Activated T-helper 17 cell treated with anti-CD3 and anti-CD28 coated beads, Interleukin-2, amount 50 U/mL, for 72 hours (primary cell): ENCODE results near the gene CCDC70. TPM values are rescaled to one million over a fixed set of nuclear protein-coding genes. Genes with fewer than 3 reads are reported as not detected.
"Not testable (repeated sequence)": the region's sequence is repeated elsewhere in the genome, so short reads cannot be mapped to it uniquely, and the experiment has no call there.

Experiments used
- ATAC-seq: fragments of 150-1000 bp; cut with Tn5 transposase; replicated peaks from 2 replicates; pipeline ENCODE4 v1.10.0; 2021; ENCODE audit warnings: mild to moderate bottlenecking, moderate library complexity
- H3K27ac Mint-ChIP-seq: one replicate; pipeline ENCODE4 v1.8.0; 2022; ENCODE audit warnings: mixed read lengths
- H3K27me3 Mint-ChIP-seq: one replicate; pipeline ENCODE4 v1.8.0; 2022; ENCODE audit warnings: mixed read lengths
- H3K36me3 Mint-ChIP-seq: one replicate; pipeline ENCODE4 v1.8.0; 2022; ENCODE audit warnings: low read depth, mild to moderate bottlenecking, mixed read lengths
- H3K4me1 Mint-ChIP-seq: one replicate; pipeline ENCODE4 v1.8.0; 2022; ENCODE audit warnings: mixed read lengths
- H3K4me3 Mint-ChIP-seq: one replicate; pipeline ENCODE4 v1.8.0; 2022; ENCODE audit warnings: mild to moderate bottlenecking, mixed read lengths
- H3K9me3 Mint-ChIP-seq: one replicate; pipeline ENCODE4 v1.8.0; 2022; ENCODE audit warnings: mixed read lengths
- total RNA-seq, 2 donors: library from RNA; stranded (reverse); gene quantifications; one replicate each; pipeline ENCODE4 v1.2.3, GENCODE V29; 2022

CCDC70 gene
- total RNA-seq, 2 donors from 2014 or later, result 0.24 to 0.43 TPM

GRCh38 chr13:51823863-51824262 is 37.9 kb upstream of the CCDC70 start:
- H3K4me3 Mint-ChIP-seq, result peak overlapping the region; percentile 76
- ATAC-seq, result no peak
- H3K4me1 Mint-ChIP-seq, result peaks cover 68% of the 10 kb centered on the region
- no peaks in the 10 kb centered on the region for H3K36me3 Mint-ChIP-seq
- peak overlapping the region; percentile 78 for H3K27ac Mint-ChIP-seq
- no peaks in the 10 kb centered on the region for H3K9me3 Mint-ChIP-seq
- no peaks in the 10 kb centered on the region for H3K27me3 Mint-ChIP-seq

- not testable (repeated sequence) for H3K36me3 Mint-ChIP-seq, H3K9me3 Mint-ChIP-seq, H3K27me3 Mint-ChIP-seq, ATAC-seq
- peak overlapping the region; percentile 78 for H3K27ac Mint-ChIP-seq
- peaks cover 60% of the 10 kb centered on the region for H3K4me1 Mint-ChIP-seq
- peak overlapping the region; percentile 76 for H3K4me3 Mint-ChIP-seq
Observed at GRCh38 chr13:51824712-51825111, 37.1 kb upstream of the CCDC70 start.

- Mint-ChIP-seq H3K27ac (peak overlapping the region; percentile 78), H3K27me3 (no peaks in the 10 kb centered on the region), H3K36me3 (no peaks in the 10 kb centered on the region), H3K9me3 (no peaks in the 10 kb centered on the region), H3K4me3 (peak overlapping the region; percentile 76), H3K4me1 (peaks cover 55% of the 10 kb centered on the region)
- peak; percentile 72 for ATAC-seq
Observed at GRCh38 chr13:51825165-51825592, 36.6 kb upstream of the CCDC70 start.

GRCh38 chr13:51825681-51826254 is 36.0 kb upstream of the CCDC70 start:
- Mint-ChIP-seq H3K4me3 (peak overlapping the region; percentile 76), H3K4me1 (peaks cover 49% of the 10 kb centered on the region), H3K36me3 (no peaks in the 10 kb centered on the region), H3K27ac (peak overlapping the region; percentile 78), H3K27me3 (no peaks in the 10 kb centered on the region), H3K9me3 (no peaks in the 10 kb centered on the region)
- no peak for ATAC-seq

- ATAC-seq, result no peak
Observed at GRCh38 chr13:51826606-51827005, 35.2 kb upstream of the CCDC70 start.

GRCh38 chr13:51827254-51827653 is 34.5 kb upstream of the CCDC70 start:
- Mint-ChIP-seq H3K4me1 (peaks cover 37% of the 10 kb centered on the region), H3K27me3 (no peaks in the 10 kb centered on the region), H3K27ac (peak overlapping the region; percentile 17), H3K9me3 (no peaks in the 10 kb centered on the region), H3K36me3 (no peaks in the 10 kb centered on the region), H3K4me3 (peak overlapping the region; percentile 76)
- no peak for ATAC-seq

More at GRCh38 chr13:51826606-51827005, 35.2 kb upstream of the CCDC70 start:
- H3K9me3 Mint-ChIP-seq, result no peaks in the 10 kb centered on the region
- peaks cover 41% of the 10 kb centered on the region for H3K4me1 Mint-ChIP-seq
- H3K27ac Mint-ChIP-seq, result peak overlapping the region; percentile 17
- H3K27me3 Mint-ChIP-seq, result no peaks in the 10 kb centered on the region
- peak overlapping the region; percentile 76 for H3K4me3 Mint-ChIP-seq
- H3K36me3 Mint-ChIP-seq, result no peaks in the 10 kb centered on the region

GRCh38 chr13:51828730-51829567 is 32.8 kb upstream of the CCDC70 start:
- H3K27me3 Mint-ChIP-seq, result no peaks in the 10 kb centered on the region
- no peaks in the 10 kb centered on the region for H3K36me3 Mint-ChIP-seq
- H3K27ac Mint-ChIP-seq, result no peak overlapping the region
- no peak overlapping the region for H3K4me3 Mint-ChIP-seq
- ATAC-seq, result no peak
- peaks cover 35% of the 10 kb centered on the region for H3K4me1 Mint-ChIP-seq
- no peaks in the 10 kb centered on the region for H3K9me3 Mint-ChIP-seq

- ATAC-seq, result no peak
- H3K27me3 Mint-ChIP-seq, result no peaks in the 10 kb centered on the region
- H3K9me3 Mint-ChIP-seq, result no peaks in the 10 kb centered on the region
- H3K4me3 Mint-ChIP-seq, result no peak overlapping the region
- no peaks in the 10 kb centered on the region for H3K36me3 Mint-ChIP-seq
- no peak overlapping the region for H3K27ac Mint-ChIP-seq
- peaks cover 30% of the 10 kb centered on the region for H3K4me1 Mint-ChIP-seq
Observed at GRCh38 chr13:51829568-51829899, 32.2 kb upstream of the CCDC70 start.

GRCh38 chr13:51831519-51831918 is 30.2 kb upstream of the CCDC70 start:
- Mint-ChIP-seq H3K27me3 (no peaks in the 10 kb centered on the region), H3K9me3 (no peaks in the 10 kb centered on the region), H3K27ac (no peak overlapping the region), H3K4me1 (peaks cover 21% of the 10 kb centered on the region), H3K4me3 (no peak overlapping the region), H3K36me3 (no peaks in the 10 kb centered on the region)
- no peak for ATAC-seq

GRCh38 chr13:51832471-51833152 is 29.2 kb upstream of the CCDC70 start:
- peak; percentile 98 for ATAC-seq
- no peak overlapping the region for H3K27ac Mint-ChIP-seq

GRCh38 chr13:51833980-51834379 is 27.8 kb upstream of the CCDC70 start:
- Mint-ChIP-seq H3K9me3 (no peaks in the 10 kb centered on the region), H3K27ac (no peak overlapping the region), H3K4me1 (peaks cover 24% of the 10 kb centered on the region), H3K4me3 (no peak overlapping the region), H3K36me3 (no peaks in the 10 kb centered on the region), H3K27me3 (no peaks in the 10 kb centered on the region)
- no peak for ATAC-seq

More at GRCh38 chr13:51832471-51833152, 29.2 kb upstream of the CCDC70 start:
- Mint-ChIP-seq H3K9me3 (no peaks in the 10 kb centered on the region), H3K27me3 (no peaks in the 10 kb centered on the region), H3K36me3 (no peaks in the 10 kb centered on the region), H3K4me3 (no peak overlapping the region), H3K4me1 (peaks cover 18% of the 10 kb centered on the region)

- no peaks in the 10 kb centered on the region for H3K27me3 Mint-ChIP-seq
- peaks cover 24% of the 10 kb centered on the region for H3K4me1 Mint-ChIP-seq
- H3K27ac Mint-ChIP-seq, result no peak overlapping the region
- ATAC-seq, result no peak
- no peaks in the 10 kb centered on the region for H3K9me3 Mint-ChIP-seq
- no peaks in the 10 kb centered on the region for H3K36me3 Mint-ChIP-seq
- no peak overlapping the region for H3K4me3 Mint-ChIP-seq
Observed at GRCh38 chr13:51834581-51835171, 27.1 kb upstream of the CCDC70 start.

- no peak for ATAC-seq
- Mint-ChIP-seq H3K4me3 (no peak overlapping the region), H3K9me3 (no peaks in the 10 kb centered on the region), H3K4me1 (peaks cover 24% of the 10 kb centered on the region), H3K36me3 (no peaks in the 10 kb centered on the region), H3K27ac (peak overlapping the region; percentile 25), H3K27me3 (no peaks in the 10 kb centered on the region)
Observed at GRCh38 chr13:51837016-51837415, 24.8 kb upstream of the CCDC70 start.

GRCh38 chr13:51838240-51838846 is 23.4 kb upstream of the CCDC70 start:
- Mint-ChIP-seq H3K4me1 (peaks cover 17% of the 10 kb centered on the region), H3K27ac (peak overlapping the region; percentile 45), H3K9me3 (no peaks in the 10 kb centered on the region), H3K27me3 (no peaks in the 10 kb centered on the region), H3K4me3 (no peak overlapping the region), H3K36me3 (no peaks in the 10 kb centered on the region)
- peak; percentile 86 for ATAC-seq
